ENCODE data around the gene EID1.

- TF ChIP-seq CTCF (conservative IDR thresholded peaks at IDR 0.05 in 1 of 2, IDR thresholded peaks at IDR 0.05 in 1 of 2; ENCODE audit: low read depth in 1 of 2, low read length in 2 of 2) (no peak), EZH2 (IDR thresholded peaks at IDR 0.05; ENCODE audit: low read length, missing control alignments) (no peak)
These were observed 2.5 kb upstream of the EID1 start for GRCh38 chr15:48875241-48875960.

Measured in fibroblast of lung (primary cell).